Fibroblast of skin of left quadriceps (primary cell): ENCODE results near the gene CYFIP1.

ENCODE experiments used
- DNase-seq, 2 experiments: peaks; one replicate each; pipeline ENCODE4 v3.0.0-alpha.2; 2013; ENCODE audit warnings: low read depth in 2 of 2

CYFIP1 gene

DNA sequence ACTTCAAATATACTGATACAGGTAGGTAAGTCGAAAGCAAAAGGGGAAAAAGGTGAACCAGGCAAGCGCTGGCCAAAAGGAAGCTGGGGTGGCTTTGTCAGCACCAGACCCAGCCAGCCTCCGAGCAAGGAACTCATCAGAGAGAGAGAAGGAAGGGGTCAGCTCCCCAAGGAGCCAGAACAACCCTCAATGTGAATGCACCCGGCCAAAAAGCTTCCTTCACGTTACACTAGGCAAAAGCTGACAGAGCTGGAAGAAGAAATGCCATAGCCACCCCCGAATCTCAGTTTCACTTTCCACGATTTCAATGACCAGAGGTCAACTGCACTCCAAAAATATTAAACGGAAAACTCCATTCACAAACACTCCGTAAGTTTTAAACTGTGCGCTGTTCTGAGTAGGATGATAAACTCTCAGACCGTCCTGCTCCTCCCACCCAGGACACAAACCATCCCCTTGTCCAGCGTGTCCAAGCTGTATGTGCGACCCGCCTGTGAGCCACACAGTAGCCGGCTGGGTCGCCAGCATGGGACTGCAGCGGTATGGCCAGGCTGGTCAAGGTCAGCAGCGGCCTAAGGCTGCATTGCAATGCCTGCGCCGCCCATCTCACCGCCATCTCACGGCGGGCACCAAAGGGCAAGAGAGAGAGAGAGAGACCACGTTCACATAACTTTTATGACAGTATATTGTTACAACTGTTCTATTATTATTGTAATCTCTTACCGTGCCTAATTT is 29.7 kb downstream of the CYFIP1 start:
- DNase-seq = no peak

DNA sequence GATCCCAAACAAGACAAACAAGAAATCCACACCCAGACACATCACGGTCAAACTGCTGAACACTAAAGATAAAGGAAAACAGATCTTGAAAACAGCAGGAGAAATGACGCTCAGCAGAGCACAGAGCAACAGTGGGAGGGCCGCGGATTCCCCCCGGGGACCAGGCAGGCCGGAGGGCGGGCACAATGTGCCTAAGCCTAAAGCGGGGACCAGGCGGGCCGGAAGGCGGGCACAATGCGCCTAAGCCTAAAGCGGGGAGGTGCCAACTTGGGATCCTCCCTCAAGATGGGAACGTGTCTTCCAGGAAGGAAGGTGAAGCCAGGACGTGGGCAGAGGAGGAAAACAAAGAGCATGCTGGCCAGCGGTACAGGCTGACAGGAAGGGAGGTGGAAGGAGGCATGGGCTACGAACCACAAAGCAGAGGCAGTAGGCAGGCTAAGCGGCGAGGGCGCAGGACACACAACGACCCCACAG is 31.1 kb downstream of the CYFIP1 start:
- DNase-seq = peak; percentile 26 to 36

DNA sequence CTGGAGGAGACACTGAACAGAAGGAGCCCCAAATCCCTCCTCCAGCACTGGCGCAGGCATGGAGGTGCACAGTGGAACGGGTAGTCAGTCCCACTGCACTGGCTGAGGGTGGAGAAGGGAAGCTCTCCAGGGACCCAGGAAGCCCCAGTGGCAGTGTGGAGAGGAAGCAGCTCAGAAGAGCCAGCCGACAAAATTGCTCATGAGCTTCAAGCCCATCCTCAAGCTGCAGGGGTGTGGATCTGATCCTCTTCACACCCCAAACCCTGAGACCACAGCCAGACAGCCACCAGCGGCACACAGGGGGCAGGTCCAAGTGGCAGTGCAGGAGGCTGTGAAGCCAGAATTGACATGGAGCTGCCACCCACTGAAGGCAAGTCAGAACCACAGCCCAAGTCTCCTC is 32.1 kb downstream of the CYFIP1 start:
- DNase-seq = no peak

DNA sequence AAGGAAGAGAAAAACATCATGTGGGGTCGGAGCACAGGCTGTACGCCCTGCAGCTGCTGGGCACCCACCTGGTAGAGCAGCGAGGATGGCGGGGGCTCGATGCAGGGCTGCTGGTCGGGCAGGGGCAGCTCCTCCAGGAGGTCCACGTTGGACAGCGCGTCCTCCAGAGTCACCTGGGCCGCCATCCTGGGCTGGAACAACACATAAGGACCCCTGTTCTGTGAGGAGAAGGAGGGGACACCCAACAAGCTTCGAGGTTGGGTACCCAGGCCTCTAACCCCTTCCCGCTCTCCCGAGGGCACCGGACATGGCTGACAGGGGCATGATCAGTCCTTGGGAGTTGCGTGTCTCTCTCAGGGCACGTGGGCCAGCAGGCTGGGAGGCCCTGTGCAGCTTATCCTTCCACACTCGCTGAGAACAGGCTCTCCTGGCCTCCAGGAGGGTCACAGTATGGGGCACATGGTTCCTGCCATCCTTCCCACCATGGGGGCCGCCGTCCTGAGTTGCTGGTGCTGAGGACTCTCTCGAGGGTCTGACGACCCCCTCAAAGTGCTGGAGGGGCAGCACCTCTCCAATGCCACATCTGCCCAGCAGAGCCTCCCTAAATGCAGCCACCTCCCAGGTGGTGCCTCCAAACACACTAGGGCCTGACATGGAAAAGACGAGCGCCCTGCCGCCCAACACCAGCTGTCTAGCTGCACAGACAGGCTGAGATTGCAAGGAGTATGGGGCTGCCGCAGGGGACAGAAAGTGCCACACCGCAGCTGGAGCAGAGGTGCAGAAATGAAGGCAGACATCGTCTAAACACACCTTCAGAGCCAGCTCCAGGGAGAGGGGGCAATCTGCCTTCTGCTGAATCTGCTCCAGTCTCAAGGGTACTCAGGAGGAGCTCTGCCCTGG is 32.8 kb downstream of the CYFIP1 start:
- no peak for DNase-seq

DNA sequence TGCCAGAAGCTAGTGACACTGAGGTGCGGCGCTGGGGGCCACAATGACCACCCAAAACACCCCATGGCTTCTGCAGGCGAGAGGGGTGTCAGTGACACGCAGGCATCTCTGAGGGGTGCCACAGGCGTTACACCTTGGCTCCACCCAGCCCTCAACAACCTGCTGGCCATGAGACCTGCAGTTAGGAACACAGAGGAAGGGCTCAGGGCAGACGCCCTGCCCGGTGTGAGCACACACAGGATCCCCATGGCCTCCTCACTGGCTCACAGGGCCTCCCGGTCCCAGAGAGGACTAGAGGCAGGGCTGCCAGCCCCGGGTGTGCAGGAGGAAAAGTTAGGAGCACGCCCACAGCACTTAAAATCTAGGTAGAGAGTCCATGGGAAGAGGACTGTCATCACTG is 35.1 kb downstream of the CYFIP1 start:
- no peak for DNase-seq

DNA sequence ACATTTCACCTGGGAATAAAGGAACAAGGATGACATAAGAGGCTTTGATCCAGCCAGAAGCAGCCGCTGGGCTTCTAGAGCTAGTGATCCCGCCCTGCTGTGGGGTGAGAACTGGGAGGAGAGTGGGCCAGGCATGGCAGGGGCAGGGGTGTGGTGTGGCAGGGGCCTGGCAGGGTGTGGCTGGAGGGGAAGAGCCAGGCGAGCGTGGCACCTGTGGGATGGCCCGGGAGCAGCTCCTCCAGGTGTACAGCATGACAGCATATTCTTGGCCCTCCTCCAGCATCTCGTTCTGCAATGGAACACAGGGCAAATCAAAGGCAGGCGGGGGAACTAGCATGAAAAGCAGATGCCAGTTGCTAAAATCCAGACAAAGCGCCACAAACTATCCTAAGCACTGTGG is 35.5 kb downstream of the CYFIP1 start:
- no peak for DNase-seq

DNA sequence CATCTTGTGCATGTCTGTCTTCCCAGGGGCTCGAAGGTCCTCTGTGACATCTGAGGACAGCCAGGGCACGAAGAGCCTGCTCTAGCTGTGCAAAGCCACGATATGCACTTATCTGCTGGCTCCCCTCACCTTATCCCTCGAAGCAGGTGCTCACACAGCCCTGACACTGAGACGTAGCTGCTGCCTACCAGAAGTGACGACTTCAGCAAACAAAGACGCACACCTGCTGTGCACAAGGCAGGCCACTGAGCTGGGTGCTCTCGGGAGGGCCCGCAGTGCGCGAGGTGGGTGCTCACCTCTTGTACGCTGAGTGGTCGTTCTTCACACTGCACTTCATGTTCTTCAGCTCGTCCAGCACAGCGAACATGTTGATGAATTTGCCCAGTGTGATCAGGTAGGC is 37.3 kb downstream of the CYFIP1 start:
- no peak for DNase-seq

DNA sequence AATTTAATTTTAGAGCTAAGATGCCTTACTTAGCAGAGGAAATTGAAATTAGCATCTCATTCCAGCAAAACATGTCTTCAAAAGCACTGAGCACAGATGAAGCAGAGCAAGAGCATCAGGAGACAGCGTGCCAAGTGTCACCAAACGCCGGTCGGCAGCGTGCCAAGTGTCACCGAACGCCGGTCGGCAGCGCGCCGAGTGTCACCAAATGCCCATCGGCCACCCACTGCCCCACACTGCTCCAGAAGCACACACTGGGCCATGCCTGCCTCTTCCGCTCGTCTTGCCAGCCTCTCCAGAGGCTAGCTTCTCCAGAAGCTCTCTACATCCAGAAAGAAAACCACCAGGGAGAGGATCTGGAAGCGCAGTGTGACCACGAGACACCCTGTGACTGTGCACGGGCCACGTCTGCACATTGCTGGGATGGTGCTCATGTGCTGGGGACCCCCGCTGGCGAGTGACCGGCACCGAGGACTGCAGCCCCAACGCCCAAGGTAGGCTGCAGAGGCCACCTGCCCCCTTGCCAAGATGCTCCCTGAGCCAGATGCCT is 37.8 kb downstream of the CYFIP1 start:
- no peak for DNase-seq

DNA sequence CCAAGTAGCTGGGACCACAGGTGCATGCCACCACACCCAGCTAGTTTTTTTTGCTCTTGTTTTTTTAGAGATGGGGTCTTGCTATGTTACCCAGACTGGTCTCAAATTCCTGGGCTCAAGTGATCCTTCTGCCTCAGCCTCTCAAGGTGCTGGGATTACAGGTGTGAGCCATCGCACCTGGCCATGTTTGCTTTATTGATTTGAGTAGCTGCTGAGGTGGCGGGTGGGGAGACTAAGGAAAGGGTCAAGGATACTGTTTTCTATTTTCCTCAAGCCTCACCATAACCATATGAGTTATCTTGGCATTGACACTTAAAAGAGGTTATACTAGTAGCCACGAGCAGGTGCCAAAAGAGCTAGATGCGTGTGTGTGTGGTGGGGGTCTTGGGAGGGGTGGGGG is 39.0 kb downstream of the CYFIP1 start:
- DNase-seq = no peak

DNA sequence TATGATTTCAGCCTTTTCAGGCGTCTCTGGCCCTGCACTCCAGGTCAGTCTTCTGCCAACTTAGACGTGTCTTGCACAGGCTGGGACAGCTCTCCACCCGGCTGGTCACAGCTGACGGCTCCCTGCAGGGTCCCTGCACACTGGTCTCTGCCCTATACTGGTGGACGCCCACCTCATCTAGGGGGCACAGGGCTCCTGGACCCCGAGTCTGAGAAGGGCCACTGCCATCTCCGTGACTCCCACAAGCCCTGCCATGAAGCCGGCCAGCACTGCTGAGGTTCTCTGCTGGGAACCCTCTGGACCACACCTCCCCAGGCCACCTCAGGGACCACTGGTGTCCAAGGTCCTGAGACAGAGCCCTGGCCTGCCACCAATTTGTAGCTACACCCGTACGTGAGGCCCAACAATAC is 40.5 kb downstream of the CYFIP1 start:
- DNase-seq = no peak

DNA sequence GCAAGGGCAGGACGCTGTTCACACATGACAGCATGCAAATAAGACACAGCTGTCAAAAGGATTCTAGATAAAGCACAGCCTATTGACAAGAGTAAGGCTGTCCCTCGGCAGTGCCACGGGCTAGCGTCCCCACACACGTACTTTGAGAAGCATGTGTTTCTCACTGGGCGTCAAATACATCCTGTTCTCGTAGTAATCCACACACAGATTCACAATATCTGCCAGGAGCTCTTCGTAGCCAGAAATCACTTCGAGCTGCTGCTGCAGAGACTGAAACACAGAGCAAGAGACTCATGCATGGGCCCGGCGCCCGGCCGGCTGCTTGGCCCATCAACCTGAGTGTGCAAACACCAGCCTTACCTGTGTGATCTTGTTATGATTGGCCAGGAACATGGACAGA is 41.1 kb downstream of the CYFIP1 start:
- DNase-seq = no peak

DNA sequence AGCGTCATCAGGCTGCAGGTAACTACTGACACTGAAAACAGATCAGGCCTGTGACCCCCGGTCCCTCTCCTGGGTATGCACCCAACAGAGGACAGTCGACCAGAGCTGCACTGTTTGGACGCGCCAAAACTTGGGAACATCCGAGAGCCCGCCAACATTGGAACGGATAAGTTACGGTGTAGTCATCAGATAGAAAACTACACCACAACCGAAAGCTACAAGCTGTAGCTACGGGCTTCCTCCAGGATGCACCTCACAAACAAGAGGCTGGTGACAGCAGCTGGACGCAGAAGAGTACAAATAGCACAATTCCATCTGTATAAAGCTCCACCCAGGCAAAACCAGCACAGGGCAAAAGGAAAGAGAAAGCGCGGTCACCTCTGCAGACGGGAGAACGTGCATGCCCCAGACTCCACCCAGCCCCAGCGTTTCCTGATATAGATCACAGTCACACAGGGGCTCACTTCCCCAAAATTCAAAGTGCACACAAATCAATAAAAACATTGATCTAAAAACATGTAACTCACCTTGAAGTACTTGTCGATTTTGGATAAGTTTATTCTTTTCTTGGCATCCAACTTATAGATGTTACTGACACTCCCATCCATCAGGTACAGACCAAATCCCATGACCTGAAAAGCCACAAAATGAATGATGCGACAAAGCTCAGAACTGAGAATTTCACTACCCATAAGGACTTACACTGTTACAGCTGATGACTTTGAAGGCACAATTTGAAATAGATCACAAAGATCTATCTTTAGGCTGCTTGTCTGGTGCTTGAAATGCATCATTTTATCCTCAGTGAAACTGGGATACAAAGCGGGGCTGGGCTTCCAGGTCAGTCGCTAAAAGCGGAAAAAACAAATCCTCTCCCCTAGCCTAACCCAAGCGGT is 43.3 kb downstream of the CYFIP1 start:
- no peak for DNase-seq

DNA sequence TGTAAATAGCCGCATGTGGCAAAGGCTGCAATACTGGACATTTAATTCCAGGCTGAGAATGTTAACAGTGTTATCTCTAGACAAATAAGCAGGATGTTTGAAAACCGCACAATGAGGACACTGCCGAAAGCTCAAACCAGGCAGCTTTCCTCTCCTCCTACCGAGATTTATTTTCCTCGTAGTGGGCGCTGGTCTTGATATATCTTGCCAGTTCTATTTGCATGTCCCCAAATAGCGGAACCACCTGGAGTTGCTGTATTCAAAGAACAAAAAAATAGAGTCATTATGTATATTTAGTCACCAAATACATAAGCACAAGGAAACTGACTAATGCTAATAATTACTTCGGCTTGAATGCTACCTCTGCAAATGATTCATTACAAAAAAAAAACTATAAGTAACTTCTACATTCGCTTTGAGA is 46.5 kb downstream of the CYFIP1 start:
- no peak for DNase-seq

DNA sequence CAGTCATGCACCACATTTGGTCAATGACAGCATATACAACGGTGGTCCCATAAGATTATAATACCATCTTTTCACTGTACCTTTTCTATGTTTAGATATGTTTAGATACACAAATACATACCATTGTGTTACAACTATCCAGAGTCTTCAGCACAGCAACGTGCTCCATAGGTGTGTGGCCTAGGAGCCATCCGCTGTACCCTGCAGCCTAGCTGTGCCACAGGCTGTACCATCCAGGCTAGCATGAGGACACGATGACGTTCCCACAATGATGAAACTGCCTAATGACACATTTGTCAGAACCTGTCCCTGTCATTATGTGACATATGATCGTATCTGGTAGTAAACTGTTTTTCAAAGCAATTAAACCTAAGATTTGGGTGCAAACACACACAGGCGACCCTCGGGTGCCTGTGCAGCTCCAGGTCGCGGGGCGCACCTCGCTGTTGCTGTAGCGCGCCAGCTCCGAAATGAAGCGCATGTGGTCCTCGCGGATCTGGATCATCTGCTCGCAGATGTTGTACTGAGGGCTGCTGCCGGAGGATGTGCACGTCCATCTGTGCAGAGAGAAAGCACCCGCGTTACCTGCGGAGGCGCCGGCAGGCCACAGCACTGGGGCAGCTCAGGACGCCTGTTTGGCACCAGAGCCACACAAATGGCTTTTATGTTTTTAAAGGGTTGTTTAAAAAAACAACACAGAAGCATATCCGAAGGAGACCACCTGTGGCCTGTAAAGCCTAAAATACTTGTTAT is 48.2 kb downstream of the CYFIP1 start:
- DNase-seq = no peak

DNA sequence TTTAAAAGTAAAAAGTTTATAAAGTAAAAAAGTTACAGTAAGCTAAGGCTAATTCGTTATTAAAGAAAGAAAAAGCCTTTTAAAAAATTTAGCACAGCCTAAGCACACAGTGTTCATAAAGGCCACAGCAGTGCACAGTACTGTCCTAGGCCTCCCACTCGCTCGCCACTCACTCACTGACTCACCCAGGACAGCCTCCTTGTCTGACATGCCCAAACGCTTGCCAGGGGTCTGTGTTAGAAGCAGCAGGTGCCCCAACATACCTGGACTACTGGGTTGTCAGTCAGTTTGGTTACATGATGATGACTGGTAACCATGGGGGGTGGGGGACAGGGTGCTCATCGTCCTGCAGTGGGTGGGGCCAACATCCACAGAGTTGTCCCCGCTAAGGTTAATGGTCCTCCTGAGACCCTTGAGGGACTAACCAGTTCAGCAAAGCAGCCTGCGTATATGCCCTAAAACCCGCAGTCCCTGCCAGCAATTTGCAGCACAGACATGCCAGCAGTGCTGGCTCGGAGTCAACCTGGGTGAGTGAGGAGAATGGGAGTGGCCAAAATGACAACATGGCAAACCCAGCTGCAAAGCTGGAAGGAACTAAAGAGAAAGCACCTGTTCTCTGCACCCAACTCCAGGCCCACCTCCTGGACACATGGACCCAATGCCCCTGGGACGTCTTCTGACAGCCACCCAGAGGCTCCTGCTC is 49.2 kb downstream of the CYFIP1 start:
- no peak for DNase-seq

DNA sequence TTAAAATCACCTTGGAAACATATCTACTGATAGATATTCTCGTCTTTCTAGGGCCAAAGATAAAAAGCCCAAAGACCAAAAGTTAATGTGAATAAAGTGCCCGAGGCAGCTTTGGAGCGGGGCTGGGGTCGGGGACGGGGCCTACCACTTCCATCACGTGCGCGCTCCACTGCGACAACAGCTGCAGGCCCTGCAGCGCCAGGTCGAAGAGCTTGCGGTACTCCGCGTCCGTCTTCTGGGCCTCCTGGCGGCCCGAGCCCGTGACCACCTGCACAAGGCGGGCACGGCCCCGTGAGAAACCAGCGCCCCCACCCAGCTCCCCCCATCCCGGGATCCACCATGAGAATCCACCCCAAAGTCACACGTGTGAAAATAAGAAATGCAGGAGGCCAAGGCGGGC is 52.4 kb downstream of the CYFIP1 start:
- no peak for DNase-seq

DNA sequence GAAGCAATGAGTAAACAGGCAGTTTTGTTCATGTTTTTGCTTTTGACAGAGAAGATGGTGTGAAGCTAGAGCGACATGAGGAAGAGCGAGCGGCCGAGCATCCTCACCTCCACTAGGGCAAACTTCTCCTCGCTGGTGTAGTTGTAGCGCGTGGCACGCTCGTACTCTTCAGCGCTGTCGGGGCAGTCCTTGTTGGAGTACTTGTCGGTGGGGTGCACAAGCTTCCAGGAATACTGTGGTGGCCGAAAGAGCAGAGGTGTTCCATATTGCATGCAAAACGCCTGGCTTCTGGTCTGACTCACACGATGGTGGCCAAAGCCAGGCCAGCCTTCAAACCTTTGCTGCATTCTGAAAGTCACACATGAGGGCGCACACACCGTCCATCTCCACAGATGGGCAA is 54.3 kb downstream of the CYFIP1 start:
- DNase-seq = no peak

DNA sequence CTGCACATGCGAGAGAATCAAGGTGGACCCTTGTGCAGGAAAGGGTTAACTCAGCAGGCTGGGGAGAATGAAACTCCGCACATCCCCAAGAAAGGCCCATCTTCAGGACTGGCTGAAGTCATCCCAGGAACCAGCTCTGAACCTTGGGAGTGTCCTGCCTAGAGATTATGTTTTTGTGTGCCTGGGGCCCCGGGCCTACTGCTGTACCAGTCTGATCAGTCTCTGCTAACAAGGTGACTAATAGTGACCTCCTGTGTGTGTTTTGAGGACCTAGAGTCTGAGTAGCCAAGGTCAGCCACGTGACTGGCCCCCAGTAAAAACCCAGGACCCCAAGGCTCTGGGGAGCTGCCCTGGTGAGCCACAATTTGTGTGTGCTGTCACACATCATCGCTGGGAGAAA is 58.2 kb downstream of the CYFIP1 start:
- DNase-seq = no peak

DNA sequence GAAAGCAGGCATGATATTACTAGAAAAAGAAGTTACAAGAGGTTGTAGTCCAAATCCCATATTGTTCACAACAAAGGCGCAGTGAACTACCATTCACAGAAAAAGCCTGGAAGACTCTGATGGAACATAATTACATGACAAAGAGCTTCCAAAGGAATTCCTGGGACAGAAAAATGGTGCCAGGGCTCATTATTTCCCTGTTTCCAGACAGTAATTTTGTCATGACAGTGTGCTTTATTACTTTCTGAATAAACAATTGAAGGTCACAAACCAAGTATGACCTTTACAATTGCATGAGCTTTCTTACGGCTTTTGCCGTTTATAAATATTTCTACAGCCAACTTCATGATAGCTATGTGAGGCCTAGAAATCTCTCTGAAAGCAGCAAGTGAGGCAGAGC is 61.0 kb downstream of the CYFIP1 start:
- no peak for DNase-seq

DNA sequence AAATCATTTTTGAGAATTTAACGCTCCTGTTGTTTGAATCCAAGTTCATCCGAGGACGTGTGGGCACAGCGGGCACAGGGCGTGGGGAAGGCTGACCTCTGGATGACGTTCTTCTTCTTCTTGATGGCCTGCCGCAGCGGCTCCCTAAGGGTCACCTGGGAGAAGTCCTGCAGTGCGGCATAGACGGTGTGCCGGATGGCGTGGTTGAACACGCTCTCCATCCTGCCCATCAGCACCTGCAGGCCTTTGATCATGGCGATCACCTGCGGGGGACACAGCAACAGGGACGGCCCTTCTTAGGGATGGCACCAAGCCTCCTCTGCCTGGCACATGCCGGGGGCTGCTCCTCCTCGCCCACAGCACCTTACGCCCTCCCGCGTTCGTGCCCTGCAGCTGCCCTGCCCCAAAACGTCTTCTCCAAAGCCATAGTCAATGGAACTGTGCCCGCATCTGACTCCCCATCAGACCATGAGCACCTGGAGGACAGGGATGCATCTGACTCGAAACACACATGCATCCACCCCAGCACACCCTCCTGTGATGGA is 61.5 kb downstream of the CYFIP1 start:
- no peak for DNase-seq
